Measurements from ENCODE around the gene SLC22A12.

GRCh38 chr11:64632237-64632636 is 41.2 kb downstream of the SLC22A12 start:
- TF ChIP-seq POLR2A (IDR thresholded peaks at IDR 0.05; ENCODE audit: low read length), result no peak
- TF ChIP-seq GATA1 (IDR thresholded peaks at IDR 0.05; ENCODE audit: low read depth, low read length), result no peak

Data from erythroblast (primary cell).